ENCODE results near the gene TMEM18.

- TF ChIP-seq EZH2 (IDR thresholded peaks at IDR 0.05; ENCODE audit: insufficient read depth, poor library complexity, severe bottlenecking) = no peak
- TF ChIP-seq EZH2phosphoT487 (IDR thresholded peaks at IDR 0.05; ENCODE audit: insufficient read depth, low read depth) = no peak
Measured at GRCh38 chr2:693606-694005, 16.4 kb upstream of the TMEM18 start.
